ELR (cell line): ENCODE data around the gene KRTAP1-1.
"Not testable (repeated sequence)": the region's sequence is repeated elsewhere in the genome, so short reads cannot be mapped to it uniquely, and the experiment has no call there.

Source experiments
- DNase-seq: peaks from one replicate; pipeline ENCODE4 v3.0.0-alpha.2; 2015; ENCODE audit warnings: low read depth

The KRTAP1-1 gene, protein sequence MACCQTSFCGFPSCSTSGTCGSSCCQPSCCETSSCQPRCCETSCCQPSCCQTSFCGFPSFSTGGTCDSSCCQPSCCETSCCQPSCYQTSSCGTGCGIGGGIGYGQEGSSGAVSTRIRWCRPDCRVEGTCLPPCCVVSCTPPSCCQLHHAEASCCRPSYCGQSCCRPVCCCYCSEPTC

GRCh38 chr17:41040783-41041571, at the start of gene KRTAP1-1:
KRTAP1-1 (minus strand) TSS chr17:41041450; CDS start chr17:41041397, 53 bp downstream.
- not testable (repeated sequence) for DNase-seq

DNA sequence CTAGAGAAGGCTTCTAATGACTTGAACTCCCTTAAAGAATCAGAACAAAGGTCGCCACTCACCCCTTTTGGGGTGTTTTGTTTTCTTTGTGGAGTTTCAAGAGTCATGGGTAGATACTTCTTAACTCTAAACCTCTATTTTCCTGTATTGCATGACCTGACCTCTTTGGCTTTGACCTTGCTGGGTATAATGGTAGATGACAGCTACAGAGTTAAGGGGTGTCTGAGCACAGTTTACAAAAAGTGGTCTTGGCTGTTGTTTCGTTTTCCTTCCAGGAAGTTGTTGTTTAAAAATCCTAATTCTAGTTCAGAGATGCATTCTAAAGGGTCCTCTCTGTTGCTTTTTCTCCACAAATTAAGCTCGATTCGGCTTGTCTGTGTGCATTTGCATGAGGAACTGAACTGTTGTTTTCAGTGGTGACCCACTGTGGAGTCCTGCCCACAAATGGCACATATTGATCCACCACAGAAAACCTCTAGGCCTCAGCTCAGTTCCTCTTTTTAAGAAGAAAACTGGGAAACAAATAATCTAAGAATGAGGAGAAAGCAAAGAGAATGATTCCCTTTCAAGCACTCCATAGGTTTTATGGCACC, 47.6 kb upstream of the KRTAP1-1 start:
- not testable (repeated sequence) for DNase-seq

- not testable (repeated sequence) for DNase-seq
Observed at GRCh38 chr17:41084100-41084856, 43.0 kb upstream of the KRTAP1-1 start, which contains the start of gene KRTAP4-7. KRTAP4-7 (plus strand) TSS chr17:41084150; CDS start chr17:41084207, 57 bp downstream.

DNA sequence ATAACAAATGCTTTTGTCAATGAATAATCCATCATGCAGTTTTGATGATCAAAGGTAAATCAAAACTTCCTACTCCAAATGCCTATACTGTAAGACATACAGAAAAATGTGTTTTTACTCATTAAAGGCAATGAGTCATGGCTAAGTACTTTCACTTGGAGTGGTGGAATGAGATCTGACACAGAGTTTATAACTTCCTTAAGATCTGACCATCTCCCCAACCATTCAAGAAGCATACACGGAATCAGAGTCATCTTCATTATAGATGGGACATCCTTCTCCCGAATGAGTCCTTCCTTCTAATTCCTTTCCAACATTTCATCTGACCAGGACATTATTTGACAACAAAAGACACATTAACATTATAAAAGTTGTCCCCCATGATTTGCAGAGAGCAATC, 42.2 kb upstream of the KRTAP1-1 start:
- peak; percentile 92 for DNase-seq

GRCh38 chr17:41082626-41083025, 41.4 kb upstream of the KRTAP1-1 start:
- peak; percentile 93 for DNase-seq

GRCh38 chr17:41076788-41077187, 35.5 kb upstream of the KRTAP1-1 start:
- no peak for DNase-seq

GRCh38 chr17:41073676-41074075, 32.4 kb upstream of the KRTAP1-1 start:
- DNase-seq = no peak

GRCh38 chr17:41071606-41072360, 30.5 kb upstream of the KRTAP1-1 start:
- no peak for DNase-seq

- no peak for DNase-seq
Observed at GRCh38 chr17:41069031-41069430, 27.8 kb upstream of the KRTAP1-1 start.

DNA sequence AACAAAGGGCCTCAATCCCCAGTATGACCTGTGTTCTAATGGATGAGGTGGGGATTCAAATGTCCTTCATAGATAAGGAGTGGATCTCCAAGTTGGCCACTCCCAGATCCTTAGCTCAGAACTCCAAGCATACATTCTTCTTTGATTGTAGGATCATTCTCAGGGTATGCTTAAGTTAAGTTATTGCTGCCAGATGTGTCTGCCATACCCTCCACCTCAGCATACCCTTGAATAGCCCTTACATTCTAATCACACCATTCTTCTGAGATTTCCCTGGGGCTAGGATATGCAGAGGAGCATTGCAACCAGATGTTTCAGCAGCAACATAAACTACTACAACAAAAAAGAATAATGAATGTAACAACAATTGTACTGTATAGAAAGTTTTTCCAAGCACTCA, 26.0 kb upstream of the KRTAP1-1 start:
- no peak for DNase-seq

- peak; percentile 97 for DNase-seq
Observed at GRCh38 chr17:41065829-41066624, 24.8 kb upstream of the KRTAP1-1 start, which contains the start of gene KRTAP2-4. KRTAP2-4 (minus strand) TSS chr17:41065879; CDS start chr17:41065845, 34 bp downstream.

DNA sequence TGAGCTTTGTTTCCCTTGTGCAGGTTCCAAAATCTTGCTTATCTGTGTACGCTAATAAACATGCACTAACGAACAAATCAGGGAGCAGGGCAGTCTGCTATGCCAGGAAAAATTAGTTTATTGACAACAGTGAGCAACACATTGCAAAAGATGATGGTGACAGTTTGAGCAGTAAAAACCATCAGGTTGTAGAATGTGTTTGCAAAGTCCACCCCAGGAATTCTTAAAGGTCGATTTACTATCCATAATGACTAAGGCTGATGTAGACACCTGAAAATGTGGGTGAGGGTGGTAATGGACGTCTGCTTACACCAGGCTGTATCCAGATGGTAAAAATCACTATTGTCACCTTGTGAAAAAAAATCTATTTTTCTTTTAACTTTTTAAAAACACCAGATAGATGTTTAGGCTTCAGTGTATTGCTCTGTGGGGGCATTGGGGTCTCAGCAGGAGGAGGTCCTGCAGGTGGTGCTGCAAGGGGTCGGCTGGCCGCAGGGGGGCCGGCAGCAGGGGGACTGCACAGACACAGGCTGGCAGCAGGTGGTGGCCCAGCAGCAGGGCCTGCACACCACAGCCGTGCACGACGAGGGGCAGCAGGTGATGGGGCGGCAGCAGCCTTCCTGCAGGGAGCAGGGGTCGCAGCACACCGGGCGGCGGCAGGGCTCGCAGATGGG, 23.9 kb upstream of the KRTAP1-1 start:
- not testable (repeated sequence) for DNase-seq

DNA sequence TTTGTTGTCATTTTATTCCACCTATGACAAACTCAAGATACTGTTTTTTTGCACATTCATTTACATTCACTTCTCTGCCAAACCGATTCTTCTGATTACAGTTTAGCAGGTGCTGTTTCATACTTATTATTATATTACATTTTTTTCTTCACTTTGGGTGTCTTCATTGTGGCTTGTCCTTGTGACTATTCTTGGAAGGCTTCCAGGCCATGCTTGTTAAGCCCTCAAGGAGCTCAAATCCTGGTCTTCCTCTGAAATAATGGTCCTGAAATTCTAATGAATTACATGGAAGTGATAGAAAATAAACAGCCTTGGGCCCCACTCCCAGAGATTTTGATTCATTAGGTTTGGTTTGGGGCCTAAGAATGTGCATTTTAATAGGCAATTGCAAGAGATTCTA, 23.1 kb upstream of the KRTAP1-1 start:
- no peak for DNase-seq

- DNase-seq = no peak
Observed at GRCh38 chr17:41063449-41063848, 22.2 kb upstream of the KRTAP1-1 start.

DNA sequence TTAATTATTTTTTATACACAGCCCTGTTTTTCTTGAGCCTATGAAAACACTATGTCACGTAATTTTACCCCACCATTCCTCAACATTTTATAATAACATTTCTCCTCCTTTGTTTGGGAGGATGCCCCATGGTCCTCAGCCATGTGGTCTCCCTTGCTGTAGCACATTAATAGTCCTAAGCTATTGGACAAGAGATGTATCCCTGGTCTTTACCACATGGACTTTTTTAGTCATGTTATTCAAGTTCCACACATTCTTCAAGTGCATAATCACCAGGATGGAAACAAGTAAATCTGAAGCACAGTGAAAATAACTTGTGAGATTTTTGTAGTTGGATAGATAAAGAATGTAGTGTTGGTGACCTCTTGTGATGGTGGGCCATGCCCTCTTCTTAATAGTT, 20.7 kb upstream of the KRTAP1-1 start:
- DNase-seq = peak; percentile 98

DNA sequence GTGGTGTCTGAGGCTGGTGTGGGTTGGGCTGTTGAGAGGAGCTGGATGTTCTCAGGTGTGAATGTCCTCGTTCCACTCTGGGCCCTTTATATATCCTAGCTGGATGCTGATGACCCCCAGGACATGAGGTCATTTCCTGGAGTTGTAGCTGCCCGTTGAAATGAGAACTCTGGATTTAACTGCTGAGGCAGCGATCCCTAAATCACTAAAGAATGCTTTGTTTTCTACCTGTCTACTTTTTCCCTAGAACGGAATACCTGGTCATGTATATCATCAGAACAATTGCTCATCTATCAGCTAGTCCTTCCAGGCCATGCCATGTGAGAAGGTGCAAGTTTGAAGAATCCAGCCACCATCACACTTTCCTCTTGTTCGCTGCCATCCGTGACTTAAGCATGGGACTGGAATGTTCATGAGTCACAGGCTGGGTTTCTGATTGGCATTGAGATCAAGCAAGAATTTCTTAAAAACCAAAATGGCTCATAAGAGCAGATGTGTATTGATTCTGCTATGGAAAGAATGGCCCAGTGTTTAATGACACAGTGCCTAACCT, 18.9 kb upstream of the KRTAP1-1 start, which contains the start of gene KRTAP2-3:
Gene KRTAP2-3 (minus strand): TSS at position 63 of the 553 bp plus-strand sequence. CDS start 64 bp downstream, outside the sequence.
- DNase-seq = peak; percentile 99

DNA sequence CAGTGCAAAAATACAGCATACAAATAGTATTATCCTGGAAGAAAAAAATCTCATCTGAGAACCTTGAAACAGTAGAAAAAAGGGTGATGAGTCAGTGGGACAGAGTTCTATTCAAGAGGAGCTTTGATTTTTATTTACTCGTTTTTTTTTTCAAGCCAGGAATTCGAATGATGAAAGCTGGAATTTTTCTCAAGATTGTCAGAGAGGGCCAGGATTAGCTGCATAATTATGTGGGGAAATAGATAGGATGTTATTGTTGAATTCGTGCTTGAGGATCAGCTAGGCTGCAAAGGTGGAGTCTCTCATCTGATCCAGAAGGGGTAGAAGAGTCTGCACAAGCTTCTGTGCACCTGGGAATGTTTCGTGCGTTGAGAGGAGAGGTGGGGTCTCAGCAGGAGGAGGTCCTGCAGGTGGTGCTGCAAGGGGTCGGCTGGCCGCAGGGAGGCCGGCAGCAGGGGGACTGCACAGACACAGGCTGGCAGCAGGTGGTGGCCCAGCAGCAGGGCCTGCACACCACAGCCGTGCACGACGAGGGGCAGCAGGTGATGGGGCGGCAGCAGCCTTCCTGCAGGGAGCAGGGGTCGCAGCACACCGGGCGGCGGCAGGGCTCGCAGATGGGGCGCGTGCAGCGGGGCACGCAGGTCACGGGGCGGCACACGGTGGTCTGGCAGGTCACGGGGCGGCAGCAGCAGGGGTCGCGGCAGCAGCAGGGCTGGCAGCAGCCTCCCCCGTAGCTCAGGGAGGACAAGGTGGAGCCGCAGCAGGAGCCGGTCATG, 18.2 kb upstream of the KRTAP1-1 start:
- DNase-seq = peak; percentile 96

DNA sequence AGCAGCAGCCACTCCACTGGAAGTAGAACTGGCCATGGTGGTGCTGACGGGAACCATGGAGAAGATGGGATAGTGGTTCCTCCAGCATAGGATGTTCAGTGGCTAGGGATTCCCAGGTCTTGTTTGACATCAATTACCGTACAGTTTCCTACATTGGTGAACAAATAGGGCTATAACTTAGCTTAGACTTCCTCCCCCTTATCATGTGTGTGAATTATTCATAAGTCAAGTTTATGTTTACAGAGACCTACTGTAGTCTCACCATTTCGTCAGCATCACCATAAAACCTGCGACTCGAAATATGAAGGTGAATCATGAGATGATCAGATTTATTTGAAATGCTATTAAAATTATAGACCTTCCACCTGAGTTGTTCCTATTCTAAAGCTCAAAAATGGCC, 17.5 kb upstream of the KRTAP1-1 start:
- peak; percentile 91 for DNase-seq

DNA sequence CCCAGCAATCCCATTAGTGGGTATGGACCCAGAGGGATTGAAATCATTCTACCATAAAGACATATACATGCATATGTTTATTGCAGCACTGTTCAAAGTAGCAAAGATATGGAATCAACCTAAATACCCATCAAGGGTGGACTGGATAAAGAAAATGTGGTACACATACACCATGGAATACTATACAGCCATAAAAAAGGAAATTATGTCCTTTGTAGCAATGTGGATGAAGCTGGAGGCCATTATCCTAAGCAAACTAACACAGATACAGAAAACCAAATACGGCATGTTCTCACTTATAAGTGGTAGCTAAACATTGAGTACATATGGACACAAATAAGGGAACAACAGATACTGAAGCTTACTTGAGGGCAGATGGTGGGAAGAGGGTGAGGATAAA, 16.3 kb upstream of the KRTAP1-1 start:
- DNase-seq = no peak
